Measurements from ENCODE around the gene NCKAP5L. TPM values are rescaled to one million over a fixed set of nuclear protein-coding genes. Genes with fewer than 3 reads are reported as not detected.

NCKAP5L gene
- polyA plus RNA-seq, 1 donor (not counting 4 experiments of a cell fraction or from before 2014, with no cell fraction given) = 3.9 TPM

DNA sequence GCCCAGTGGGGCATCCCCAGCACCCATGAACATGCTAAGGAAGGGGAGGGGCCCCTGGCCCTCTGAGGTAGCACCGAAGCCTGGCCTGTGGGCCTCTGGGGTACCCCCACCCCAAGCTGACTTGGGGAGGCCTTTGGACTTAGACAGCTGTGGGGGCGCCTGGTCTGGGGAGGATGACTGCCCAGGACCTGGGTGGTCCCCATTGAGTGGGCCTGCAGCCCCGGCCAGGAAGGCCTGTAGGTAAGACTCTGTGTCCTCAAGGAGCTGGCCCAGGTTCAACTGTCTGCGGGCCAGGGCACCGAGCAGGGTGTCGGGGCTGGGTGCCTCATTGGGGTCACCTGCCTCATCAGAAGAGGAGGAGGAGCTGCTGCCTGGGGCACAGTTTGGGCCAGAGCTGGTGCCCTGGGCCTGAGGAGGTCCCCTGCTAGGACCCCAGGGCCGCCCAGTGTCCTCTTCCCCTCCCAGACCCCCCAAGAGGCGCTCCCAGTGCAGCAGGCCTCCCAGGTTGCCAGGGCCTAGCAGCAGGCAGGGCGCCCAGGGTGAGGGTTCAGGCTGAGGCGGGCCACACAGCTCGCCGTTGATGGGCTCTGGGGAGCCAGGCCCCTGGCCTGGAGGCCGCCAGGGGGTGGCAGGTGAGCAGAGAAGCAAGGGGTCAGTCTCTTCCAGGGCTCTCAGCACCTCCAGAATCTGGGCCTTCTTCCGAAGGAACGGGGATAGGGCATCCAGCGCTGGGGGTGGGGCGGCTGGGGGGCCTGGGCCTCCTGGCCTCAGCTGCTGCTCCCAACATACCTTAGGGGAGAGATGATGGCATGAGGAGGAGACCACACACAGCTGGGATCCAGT, 31.4 kb downstream of the NCKAP5L start:
- H3K9me3 ChIP-seq (ENCODE audit: control insufficient read depth, low read depth, low read length) = no peaks in the 10 kb centered on the region
- no peaks in the 10 kb centered on the region for H3K9me1 ChIP-seq (ENCODE audit: control insufficient read depth, extremely low read depth, insufficient read depth, low read length)
- no peaks in the 10 kb centered on the region for H3K4me1 ChIP-seq (ENCODE audit: control insufficient read depth, extremely low read depth, insufficient read depth, low read length)
- dilution Hi-C loops (cut with MboI; ENCODE audit: extremely low pct_ligation_motif_present, low sequenced_read_pairs) = no loop called here
- H3K79me2 ChIP-seq (ENCODE audit: control insufficient read depth, insufficient read depth, low read length) = no peaks in the 10 kb centered on the region
- TF ChIP-seq EZH2 (IDR thresholded peaks at IDR 0.05; ENCODE audit: low read length) = no peak
- TF ChIP-seq, protein P1, sequence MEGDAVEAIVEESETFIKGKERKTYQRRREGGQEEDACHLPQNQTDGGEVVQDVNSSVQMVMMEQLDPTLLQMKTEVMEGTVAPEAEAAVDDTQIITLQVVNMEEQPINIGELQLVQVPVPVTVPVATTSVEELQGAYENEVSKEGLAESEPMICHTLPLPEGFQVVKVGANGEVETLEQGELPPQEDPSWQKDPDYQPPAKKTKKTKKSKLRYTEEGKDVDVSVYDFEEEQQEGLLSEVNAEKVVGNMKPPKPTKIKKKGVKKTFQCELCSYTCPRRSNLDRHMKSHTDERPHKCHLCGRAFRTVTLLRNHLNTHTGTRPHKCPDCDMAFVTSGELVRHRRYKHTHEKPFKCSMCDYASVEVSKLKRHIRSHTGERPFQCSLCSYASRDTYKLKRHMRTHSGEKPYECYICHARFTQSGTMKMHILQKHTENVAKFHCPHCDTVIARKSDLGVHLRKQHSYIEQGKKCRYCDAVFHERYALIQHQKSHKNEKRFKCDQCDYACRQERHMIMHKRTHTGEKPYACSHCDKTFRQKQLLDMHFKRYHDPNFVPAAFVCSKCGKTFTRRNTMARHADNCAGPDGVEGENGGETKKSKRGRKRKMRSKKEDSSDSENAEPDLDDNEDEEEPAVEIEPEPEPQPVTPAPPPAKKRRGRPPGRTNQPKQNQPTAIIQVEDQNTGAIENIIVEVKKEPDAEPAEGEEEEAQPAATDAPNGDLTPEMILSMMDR (optimal IDR thresholded peaks at IDR 0.05 in 1 of 3, IDR thresholded peaks at IDR 0.05 in 1 of 3, conservative IDR thresholded peaks at IDR 0.05 in 1 of 3; ENCODE audit: extremely low read depth in 1 of 3, insufficient read depth in 2 of 3, low read length in 3 of 3) = no peak
- H2AFZ ChIP-seq (ENCODE audit: control insufficient read depth, low read length) = no peak overlapping the region
- peaks cover 7 to 56% of the 10 kb centered on the region in 2 experiments for H3K36me3 ChIP-seq (ENCODE audit: control insufficient read depth in 2 of 2, extremely low read depth in 1 of 2, insufficient read depth in 2 of 2, low read length in 2 of 2)
- FAIRE-seq = no peak
- no peaks in the 10 kb centered on the region for H4K20me1 ChIP-seq (ENCODE audit: control insufficient read depth, extremely low read depth, insufficient read depth, low read length)
- no peak overlapping the region for H3K27ac ChIP-seq (ENCODE audit: control insufficient read depth, insufficient read depth, low read length)
- H3K4me2 ChIP-seq (ENCODE audit: control insufficient read depth, extremely low read depth, insufficient read depth, low read depth, low read length) = no peak overlapping the region
- H3K9ac ChIP-seq (ENCODE audit: control insufficient read depth, extremely low read depth, insufficient read depth, low read length) = no peak overlapping the region
- no peak for DNase-seq (ENCODE audit: low read depth, low spot score)
- H3K4me3 ChIP-seq (ENCODE audit: control insufficient read depth in 2 of 3, extremely low read depth in 1 of 3, insufficient read depth in 2 of 3, low read depth in 1 of 3, low read length in 3 of 3) = no peak overlapping the region
- no peaks in the 10 kb centered on the region for H3K27me3 ChIP-seq (ENCODE audit: control insufficient read depth, extremely low read depth, insufficient read depth, low read length)

- Histone ChIP-seq H3K27me3 (ENCODE audit: control insufficient read depth, extremely low read depth, insufficient read depth, low read length) (no peaks in the 10 kb centered on the region), H4K20me1 (ENCODE audit: control insufficient read depth, extremely low read depth, insufficient read depth, low read length) (no peaks in the 10 kb centered on the region), H3K4me2 (ENCODE audit: control insufficient read depth, extremely low read depth, insufficient read depth, low read depth, low read length) (no peak overlapping the region), H3K9me1 (ENCODE audit: control insufficient read depth, extremely low read depth, insufficient read depth, low read length) (no peaks in the 10 kb centered on the region), H3K9me3 (ENCODE audit: control insufficient read depth, low read depth, low read length) (no peaks in the 10 kb centered on the region), H3K4me1 (ENCODE audit: control insufficient read depth, extremely low read depth, insufficient read depth, low read length) (no peaks in the 10 kb centered on the region), H3K36me3 (ENCODE audit: control insufficient read depth in 2 of 2, extremely low read depth in 1 of 2, insufficient read depth in 2 of 2, low read length in 2 of 2) (peaks cover 10 to 50% of the 10 kb centered on the region in 2 experiments), H3K4me3 (ENCODE audit: control insufficient read depth in 2 of 3, extremely low read depth in 1 of 3, insufficient read depth in 2 of 3, low read depth in 1 of 3, low read length in 3 of 3) (no peak overlapping the region), H2AFZ (ENCODE audit: control insufficient read depth, low read length) (no peak overlapping the region), H3K27ac (ENCODE audit: control insufficient read depth, insufficient read depth, low read length) (no peak overlapping the region), H3K79me2 (ENCODE audit: control insufficient read depth, insufficient read depth, low read length) (no peaks in the 10 kb centered on the region), H3K9ac (ENCODE audit: control insufficient read depth, extremely low read depth, insufficient read depth, low read length) (no peak overlapping the region)
- dilution Hi-C loops (cut with MboI; ENCODE audit: extremely low pct_ligation_motif_present, low sequenced_read_pairs) = no loop called here
- FAIRE-seq (no peak), DNase-seq (ENCODE audit: low read depth, low spot score) (no peak)
- TF ChIP-seq, protein P1 (optimal IDR thresholded peaks at IDR 0.05 in 1 of 3, IDR thresholded peaks at IDR 0.05 in 1 of 3, conservative IDR thresholded peaks at IDR 0.05 in 1 of 3; ENCODE audit: extremely low read depth in 1 of 3, insufficient read depth in 2 of 3, low read length in 3 of 3) = no peak
- no peak for TF ChIP-seq EZH2 (IDR thresholded peaks at IDR 0.05; ENCODE audit: low read length)
These were observed 32.1 kb downstream of the NCKAP5L start for GRCh38 chr12:49796155-49796554.
